Hippocampal formation (tissue), 2 donors: ENCODE results near the gene SERPINA3.

Experiments
- DNase-seq, 2 donors: peaks; one replicate each; lab custom pipeline; 2025; lab: John Stamatoyannopoulos, UW

SERPINA3 gene

GRCh38 chr14:94613720-94614644 lies 1.8 kb downstream of the SERPINA3 start:
- DNase-seq, result no peak

GRCh38 chr14:94614802-94615201 lies 2.6 kb downstream of the SERPINA3 start:
- DNase-seq, result no peak

- no peak for DNase-seq
These were observed 3.1 kb downstream of the SERPINA3 start for GRCh38 chr14:94615254-94615653.

DNA sequence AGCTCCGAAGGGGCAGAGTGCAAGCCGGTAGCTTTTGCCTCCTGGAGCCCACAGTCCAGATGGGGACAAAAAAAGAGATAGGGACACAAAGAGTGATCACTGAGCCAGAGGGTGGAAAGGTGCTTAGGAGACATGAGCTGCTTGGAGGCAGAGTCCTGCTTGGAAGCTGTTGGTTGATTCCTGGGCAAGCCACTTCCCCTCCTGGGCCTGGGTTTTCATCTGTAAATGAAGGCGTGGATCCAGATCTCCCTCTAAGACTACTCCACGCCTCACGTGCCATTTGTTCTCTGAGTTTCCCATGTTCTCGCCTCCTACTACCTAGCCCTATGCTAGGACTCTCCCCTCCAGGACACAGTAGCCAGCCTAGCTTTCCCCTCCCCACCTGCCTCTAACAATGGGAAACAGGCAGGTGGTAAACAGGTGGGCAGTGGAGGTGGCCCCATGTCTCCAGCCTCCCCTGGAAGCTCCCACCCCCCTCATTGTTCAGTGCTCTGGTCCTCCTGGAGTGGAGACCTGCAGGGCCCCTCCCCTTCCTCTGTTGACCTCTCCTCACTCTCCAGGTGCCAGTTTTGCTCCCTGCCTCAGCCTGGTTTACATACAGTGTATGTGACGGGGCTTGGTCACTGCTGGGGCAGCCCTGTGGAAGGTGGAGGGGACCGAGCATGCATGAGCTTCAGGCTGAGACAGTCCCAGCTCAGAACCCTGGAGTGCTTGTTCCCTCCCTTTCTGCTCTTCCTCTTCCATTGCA lies 3.8 kb downstream of the SERPINA3 start:
- DNase-seq, result no peak

DNA sequence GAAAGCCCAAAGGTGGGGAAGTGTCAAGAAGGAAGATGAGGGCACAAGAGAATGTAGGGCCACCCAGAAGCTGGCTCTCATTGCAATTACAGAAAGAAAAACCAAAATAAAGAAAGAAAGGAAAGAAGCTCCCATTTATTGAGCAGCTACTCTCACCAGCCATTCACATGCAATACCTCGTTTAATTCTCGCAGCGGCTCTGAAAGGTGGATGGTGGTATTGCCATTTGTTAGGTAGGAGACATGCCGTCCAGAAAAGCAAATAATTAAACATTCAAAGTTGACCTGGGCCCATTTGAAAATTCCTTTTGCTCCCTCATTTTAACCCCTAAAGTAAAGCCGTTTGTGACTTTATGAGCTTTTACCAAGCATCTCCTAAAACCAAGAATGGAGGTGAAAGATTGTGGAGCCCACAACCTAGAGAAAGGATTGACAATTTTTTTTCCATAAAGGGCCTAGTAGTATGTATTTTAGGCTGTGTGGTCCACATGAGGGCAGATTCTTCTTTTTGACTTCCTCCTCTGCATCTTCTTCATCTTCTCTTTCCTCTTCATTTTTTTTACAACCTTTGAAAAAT lies 5.3 kb downstream of the SERPINA3 start:
- no peak for DNase-seq

GRCh38 chr14:94617988-94618822 lies 6.0 kb downstream of the SERPINA3 start:
- no peak for DNase-seq

DNA sequence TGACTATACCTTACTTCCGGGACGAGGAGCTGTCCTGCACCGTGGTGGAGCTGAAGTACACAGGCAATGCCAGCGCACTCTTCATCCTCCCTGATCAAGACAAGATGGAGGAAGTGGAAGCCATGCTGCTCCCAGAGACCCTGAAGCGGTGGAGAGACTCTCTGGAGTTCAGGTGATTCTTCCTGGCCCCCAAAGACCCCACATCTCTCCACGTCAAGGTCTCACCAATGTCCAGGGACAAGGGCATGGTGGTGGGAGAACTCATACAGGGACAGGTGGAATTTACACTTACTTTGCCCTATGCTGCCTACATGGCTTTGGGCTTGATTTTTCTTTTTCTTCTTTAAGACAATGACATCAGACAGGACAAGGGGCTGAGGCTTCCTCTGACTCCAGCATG lies 7.1 kb downstream of the SERPINA3 start:
- no peak for DNase-seq

DNA sequence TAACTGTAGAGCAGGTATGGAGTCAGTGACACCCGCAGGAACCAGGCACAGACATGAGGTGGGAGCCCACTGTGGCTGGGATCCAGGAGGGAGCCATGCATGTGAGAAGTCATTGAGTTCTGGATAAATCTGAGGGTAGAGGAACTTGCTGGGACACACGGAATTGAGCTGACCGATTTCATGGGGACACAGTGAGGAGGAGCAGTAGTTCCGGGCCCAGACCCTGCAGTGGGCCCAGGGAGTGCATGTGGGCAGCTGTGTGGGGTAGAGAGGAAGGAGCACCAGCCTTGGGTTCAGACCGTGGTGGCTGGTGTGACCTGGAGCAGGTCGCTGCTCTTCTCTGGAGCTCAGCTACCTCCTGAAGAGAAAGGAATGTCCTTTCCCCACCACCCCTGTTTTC lies 8.4 kb downstream of the SERPINA3 start:
- DNase-seq, result no peak

GRCh38 chr14:94621358-94622134 lies 9.4 kb downstream of the SERPINA3 start:
- DNase-seq, result no peak

DNA sequence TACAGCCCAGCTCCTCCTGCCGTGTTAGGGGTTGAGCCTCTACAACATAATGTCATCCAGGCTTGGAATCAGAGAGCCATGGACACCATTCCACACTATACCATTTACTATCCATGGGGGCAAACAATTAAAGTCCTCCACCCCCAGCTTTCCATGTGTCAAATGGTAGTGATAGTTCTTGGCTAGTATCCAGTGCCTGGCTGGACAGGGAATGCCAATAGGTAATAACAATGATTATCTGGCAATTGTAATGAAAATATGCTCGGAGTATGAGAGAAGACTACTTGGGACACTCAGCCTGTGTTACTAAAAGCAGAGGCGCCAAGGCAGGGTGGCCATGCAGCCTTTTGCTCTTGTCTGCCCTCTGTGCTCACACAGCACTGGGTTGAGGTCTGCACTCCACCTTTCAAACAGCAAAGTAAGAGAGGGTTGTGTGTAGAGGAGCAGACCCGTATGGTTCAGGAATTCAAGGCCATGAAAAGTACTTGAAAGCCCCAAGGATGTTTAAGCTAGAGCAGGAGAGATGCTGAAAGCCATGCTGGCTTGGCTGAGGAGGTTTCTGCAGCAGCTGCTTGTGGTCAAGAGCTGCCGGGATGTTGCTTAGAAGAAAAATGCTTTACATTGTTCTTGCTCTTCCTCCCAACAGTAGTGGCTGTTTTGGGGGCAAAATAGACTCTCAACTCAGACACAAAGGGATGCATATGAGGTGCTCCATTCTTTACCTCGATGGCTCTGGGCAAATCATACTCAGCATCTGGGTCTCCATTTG lies 10.6 kb downstream of the SERPINA3 start:
- no peak for DNase-seq

DNA sequence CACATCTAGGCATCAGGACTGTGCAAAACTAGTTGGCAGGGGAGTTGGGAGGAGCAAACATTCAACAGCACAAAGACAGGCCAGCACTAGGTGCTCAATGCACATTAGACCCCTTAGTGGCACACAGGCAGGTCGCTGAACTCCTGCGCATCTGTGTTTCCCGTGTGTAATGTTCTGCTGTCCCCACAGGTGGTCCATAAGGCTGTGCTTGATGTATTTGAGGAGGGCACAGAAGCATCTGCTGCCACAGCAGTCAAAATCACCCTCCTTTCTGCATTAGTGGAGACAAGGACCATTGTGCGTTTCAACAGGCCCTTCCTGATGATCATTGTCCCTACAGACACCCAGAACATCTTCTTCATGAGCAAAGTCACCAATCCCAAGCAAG lies 11.2 kb downstream of the SERPINA3 start:
- no peak for DNase-seq

DNA sequence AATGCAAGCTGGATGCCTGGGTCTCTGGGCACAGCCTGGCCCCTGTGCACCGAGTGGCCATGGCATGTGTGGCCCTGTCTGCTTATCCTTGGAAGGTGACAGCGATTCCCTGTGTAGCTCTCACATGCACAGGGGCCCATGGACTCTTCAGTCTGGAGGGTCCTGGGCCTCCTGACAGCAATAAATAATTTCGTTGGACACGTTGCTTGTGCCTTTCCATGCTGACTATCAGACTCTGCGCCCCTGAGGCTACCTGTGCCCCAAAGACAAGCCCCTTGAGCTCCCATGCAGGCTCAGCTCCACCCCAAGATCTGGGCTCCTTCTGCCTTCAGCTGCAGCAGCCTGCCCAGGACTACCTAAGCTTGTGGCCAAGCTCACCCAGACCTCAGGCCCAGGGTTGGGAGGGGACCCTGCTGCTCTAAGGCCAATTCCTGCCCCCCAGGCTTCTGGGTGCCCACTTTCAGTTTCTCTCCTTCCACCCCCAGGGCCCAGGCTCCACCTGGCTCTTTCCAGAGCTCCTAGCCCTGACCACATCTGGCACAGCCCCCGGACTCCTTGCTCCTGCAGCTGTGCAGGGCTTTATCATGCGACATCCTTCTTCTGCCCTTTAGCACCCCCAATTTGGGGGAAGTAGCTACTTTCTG lies 11.8 kb downstream of the SERPINA3 start:
- DNase-seq, result no peak

DNA sequence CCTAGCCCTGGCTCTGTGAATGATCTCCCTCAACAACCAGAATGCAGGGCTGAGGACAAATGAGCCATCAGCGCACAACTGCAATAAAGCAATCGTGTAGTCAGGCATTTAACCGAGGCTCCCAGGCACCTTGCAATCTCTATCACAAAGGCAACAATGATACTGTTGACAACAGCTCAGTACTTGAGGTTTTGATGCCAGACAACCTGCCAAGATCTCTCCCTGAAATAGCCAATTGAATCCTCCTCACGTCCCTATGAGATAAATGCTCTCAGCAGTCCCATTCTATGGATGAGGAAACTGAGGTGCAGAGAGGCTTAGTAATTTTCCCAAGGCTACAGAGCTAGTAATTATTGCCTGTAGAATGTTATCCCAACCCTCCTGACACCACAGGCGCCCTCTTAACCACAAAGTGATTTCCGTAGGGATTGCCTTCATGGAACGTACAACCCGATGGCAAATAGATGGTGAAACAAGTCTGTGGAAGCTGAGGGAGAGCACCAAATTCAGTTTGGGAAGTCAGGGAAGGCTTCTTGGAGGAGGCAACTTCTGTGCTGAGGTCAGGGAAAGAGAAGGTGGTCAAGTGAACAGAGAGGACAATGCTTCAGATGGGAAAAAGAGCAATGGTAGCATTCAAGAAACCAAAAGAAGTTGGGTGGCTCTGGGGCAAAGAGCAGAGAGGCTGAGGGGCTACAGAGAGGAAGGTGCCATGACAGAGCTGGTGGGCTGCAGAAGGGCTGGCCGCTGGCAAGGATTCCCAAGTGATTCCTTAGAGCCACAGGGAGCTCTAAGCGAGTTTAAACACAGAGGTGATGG lies 12.6 kb downstream of the SERPINA3 start:
- no peak for DNase-seq

GRCh38 chr14:94625353-94625635 lies 13.1 kb downstream of the SERPINA3 start:
- DNase-seq, result no peak

DNA sequence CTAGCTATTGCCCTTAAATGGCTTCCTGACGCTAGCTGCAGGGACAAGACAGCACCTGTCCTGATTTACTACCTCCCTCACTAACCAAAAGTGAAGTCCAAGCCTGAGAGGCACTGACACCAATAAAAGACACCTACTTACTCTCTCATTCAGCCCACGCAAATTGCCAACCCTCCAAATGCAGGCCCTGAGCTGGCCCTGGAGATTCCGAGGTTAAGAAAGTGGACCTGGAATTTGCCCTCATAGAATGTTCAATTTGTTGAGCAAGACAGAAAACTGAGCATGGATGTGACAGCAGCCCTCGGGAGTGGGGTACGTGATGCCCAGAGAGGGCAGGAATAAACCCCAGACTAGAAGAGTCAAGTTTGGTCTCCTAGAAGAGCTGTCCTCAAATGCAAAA lies 16.4 kb downstream of the SERPINA3 start:
- DNase-seq, result no peak

DNA sequence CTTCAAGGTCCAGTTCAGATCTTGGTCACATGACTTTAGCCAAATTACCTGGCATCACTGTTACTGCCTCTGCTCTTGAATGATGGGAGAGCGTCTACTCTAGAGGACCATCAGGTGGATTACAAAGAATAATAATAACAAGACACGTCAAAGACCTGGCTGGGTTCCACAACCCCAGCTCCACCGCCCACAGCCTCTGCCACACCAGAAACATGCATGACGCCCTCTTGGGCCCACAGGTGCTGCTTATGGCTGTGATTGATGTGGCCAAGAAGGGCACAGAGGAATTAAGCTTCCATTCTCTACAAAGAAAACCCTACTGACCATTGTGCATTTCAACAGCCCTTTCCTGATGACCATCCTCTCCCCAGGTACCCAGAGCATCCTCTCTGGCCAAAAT lies 18.2 kb downstream of the SERPINA3 start:
- no peak for DNase-seq

DNA sequence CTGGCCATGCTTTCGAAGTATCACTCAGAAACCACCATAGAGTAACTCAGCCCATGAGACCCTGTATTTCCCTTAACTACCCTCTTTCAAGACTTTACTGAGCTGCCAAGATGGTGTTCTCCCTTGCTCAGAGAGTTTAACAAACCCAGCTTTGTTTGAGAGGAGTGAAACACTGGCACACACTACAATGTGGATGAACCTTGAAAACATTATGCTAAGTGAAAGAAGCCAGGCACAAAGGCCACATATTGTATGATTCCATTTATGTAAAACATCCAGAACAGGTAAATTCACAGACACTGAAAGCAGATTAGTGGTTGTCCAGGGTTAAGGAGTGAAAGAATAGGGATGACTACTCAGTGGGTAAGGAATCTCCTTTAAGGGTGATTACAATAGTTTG lies 18.9 kb downstream of the SERPINA3 start:
- DNase-seq, result no peak

- no peak for DNase-seq
These were observed 19.5 kb downstream of the SERPINA3 start for GRCh38 chr14:94631536-94632304.

- no peak for DNase-seq
These were observed 20.1 kb downstream of the SERPINA3 start for GRCh38 chr14:94632305-94632590.
